ENCODE results near the gene OR6J1. TPM values are rescaled to one million over a fixed set of nuclear protein-coding genes. Genes with fewer than 3 reads are reported as not detected.

The OR6J1 gene
- total and polyA plus RNA-seq, 9 of the 15 experiments (the other 6 are each of a cell fraction or from before 2014, with no cell fraction given) = not detected

GRCh38 chr14:22598099-22598895 is 45.9 kb downstream of the OR6J1 start, which contains the start of gene ABHD4 (continued):
- TF ChIP-seq SETDB1 (IDR thresholded peaks at IDR 0.05; ENCODE audit: low read length) (no peak), ARHGAP35 (IDR thresholded peaks at IDR 0.05; ENCODE audit: partially characterized antibody) (no peak), ZBTB2 (IDR thresholded peaks at IDR 0.05) (no peak), RBM17 (IDR thresholded peaks at IDR 0.05; ENCODE audit: borderline replicate concordance, low read depth, low read length) (no peak), CBFA2T3 (IDR thresholded peaks at IDR 0.05) (no peak), ZFP30 (CRISPR knock-in tag; IDR thresholded peaks at IDR 0.05; ENCODE audit: borderline replicate concordance) (no peak), ZNF398 (CRISPR knock-in tag; IDR thresholded peaks at IDR 0.05) (no peak), ZNF764 (CRISPR knock-in tag; IDR thresholded peaks at IDR 0.05; ENCODE audit: low read depth) (no peak), XRCC4 (IDR thresholded peaks at IDR 0.05; ENCODE audit: extremely low read depth, insufficient read depth, insufficient read length) (no peak), BACH1 (tag; IDR thresholded peaks at IDR 0.05) (no peak; the same call in 1 of the 2 replicates), POLR2A (conservative IDR thresholded peaks at IDR 0.05) (peak; percentile 66), MITF (IDR thresholded peaks at IDR 0.05) (no peak), ZNF263 (CRISPR knock-in tag; IDR thresholded peaks at IDR 0.05; ENCODE audit: borderline replicate concordance) (0 out of 2 replicates have a peak, but pooled peaks have one; percentile 9), FOXP1 (CRISPR knock-in tag; IDR thresholded peaks at IDR 0.05) (no peak), ZNF785 (CRISPR knock-in tag; IDR thresholded peaks at IDR 0.05) (no peak)
